ENCODE results near the gene OPTC. TPM values are rescaled to one million over a fixed set of nuclear protein-coding genes. Genes with fewer than 3 reads are reported as not detected.

The OPTC gene
- total RNA-seq, 5 donors from 2014 or later (not counting 1 experiment from before 2014, with no cell fraction given) = not detected

DNA sequence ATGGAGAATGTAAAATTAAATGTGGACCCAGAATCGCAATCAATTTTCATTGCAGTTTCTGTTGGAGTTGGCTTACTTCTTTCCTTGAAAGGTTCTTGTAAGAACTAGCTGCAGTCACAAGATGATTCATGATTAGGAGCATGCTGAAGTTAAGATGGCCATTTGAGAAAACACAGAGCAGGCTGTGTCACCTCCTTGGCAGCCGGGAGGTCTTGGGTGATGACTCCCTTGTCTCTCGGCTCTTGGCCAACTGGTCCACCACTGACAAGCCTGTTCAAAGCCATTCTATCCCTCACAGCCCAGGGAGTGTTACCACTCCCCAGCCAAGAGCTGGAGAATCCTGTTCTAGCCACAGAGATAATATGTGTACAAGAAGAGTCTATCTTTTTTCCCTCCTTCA, 40.6 kb downstream of the OPTC start:
- Mint-ChIP-seq H3K27ac (no peak overlapping the region), H3K9me3 (no peaks in the 10 kb centered on the region), H3K36me3 (no peaks in the 10 kb centered on the region), H3K4me1 (peaks cover 0 to under 1% (median under 1%) of the 10 kb centered on the region in 3 donors), H3K27me3 (no peaks in the 10 kb centered on the region), H3K4me3 (no peak overlapping the region)
- 86% methylated on average over 3 of the region's 3 CpGs for WGBS (ENCODE audit: insufficient coverage)
- POLR2A ChIA-PET = interaction anchor here in 1 of 2 donors (0.6 kb wide), 1 partner anchor 168 kb away, joined by 3 read pairs; no protein-coding TSS in a partner anchor
- no peak for DNase-seq
- Histone ChIP-seq H3K27me3 (replicated peaks in 1 of 2; ENCODE audit: control insufficient read depth in 2 of 2, extremely low read depth in 1 of 2, insufficient read depth in 2 of 2, low read length in 1 of 2) (no peaks in the 10 kb centered on the region), H3K27ac (ENCODE audit: low read length) (no peak overlapping the region), H3K4me1 (ENCODE audit: control insufficient read depth in 1 of 2, extremely low read depth in 1 of 2, insufficient read depth in 2 of 2, low read length in 2 of 2) (no peaks in the 10 kb centered on the region), H3K9me3 (no peaks in the 10 kb centered on the region), H3K36me3 (ENCODE audit: control insufficient read depth in 2 of 2, extremely low read depth in 1 of 2, insufficient read depth in 1 of 2, low read length in 1 of 2) (no peaks in the 10 kb centered on the region), H3K4me3 (ENCODE audit: control insufficient read depth in 1 of 2, extremely low read depth in 1 of 2, low read length in 1 of 2) (no peak overlapping the region)
- ATAC-seq (replicated peaks in 1 of 4) = no peak
- CTCF ChIA-PET = interaction anchor here in 1 of 2 donors (0.6 kb wide), 1 partner anchor 92 kb away, joined by 3 read pairs; the partner anchor contains the start of gene ATP2B4

DNA sequence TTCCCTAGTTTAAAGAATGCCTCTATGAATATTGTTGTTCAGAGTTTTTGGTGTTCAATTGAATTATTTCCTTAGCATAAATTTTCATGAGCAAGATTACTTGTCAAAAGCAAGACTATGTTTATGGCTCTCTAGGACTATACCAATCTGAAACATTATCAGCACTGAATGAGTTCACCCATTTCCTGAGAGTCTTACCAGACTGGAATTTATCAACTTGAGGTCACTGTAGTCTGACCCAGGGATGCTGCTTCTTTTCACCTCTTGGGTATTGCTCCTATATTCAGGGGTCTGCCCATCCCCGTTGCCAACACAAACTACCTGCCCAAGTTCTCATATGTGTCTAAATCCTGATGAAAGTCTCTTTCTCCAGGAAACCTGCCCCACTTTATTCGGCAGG, 42.6 kb downstream of the OPTC start:
- Mint-ChIP-seq H3K27ac (no peak overlapping the region), H3K27me3 (no peaks in the 10 kb centered on the region), H3K9me3 (no peaks in the 10 kb centered on the region), H3K4me1 (no peaks in the 10 kb centered on the region), H3K36me3 (no peaks in the 10 kb centered on the region), H3K4me3 (no peak overlapping the region)
- H3K4me3 ChIP-seq (ENCODE audit: control insufficient read depth in 1 of 2, extremely low read depth in 1 of 2, low read length in 1 of 2) = no peak overlapping the region
- ATAC-seq (replicated peaks in 1 of 4) = no peak
- H3K9me3 ChIP-seq = no peaks in the 10 kb centered on the region
- no CpG with 5 or more reads among the region's 2 CpGs for WGBS (ENCODE audit: insufficient coverage)
- no peaks in the 10 kb centered on the region for H3K27me3 ChIP-seq (replicated peaks in 1 of 2; ENCODE audit: control insufficient read depth in 2 of 2, extremely low read depth in 1 of 2, insufficient read depth in 2 of 2, low read length in 1 of 2)
- ChIA-PET CTCF (interaction anchor here in 1 of 2 donors (0.6 kb wide), 1 partner anchor 10 kb away, joined by 3 read pairs; no protein-coding TSS in a partner anchor), POLR2A (no interaction called here)
- no peaks in the 10 kb centered on the region for H3K4me1 ChIP-seq (ENCODE audit: control insufficient read depth in 1 of 2, extremely low read depth in 1 of 2, insufficient read depth in 2 of 2, low read length in 2 of 2)
- no peak for DNase-seq
- H3K36me3 ChIP-seq (ENCODE audit: control insufficient read depth in 2 of 2, extremely low read depth in 1 of 2, insufficient read depth in 1 of 2, low read length in 1 of 2) = no peaks in the 10 kb centered on the region
- H3K27ac ChIP-seq (ENCODE audit: low read length) = no peak overlapping the region

DNA sequence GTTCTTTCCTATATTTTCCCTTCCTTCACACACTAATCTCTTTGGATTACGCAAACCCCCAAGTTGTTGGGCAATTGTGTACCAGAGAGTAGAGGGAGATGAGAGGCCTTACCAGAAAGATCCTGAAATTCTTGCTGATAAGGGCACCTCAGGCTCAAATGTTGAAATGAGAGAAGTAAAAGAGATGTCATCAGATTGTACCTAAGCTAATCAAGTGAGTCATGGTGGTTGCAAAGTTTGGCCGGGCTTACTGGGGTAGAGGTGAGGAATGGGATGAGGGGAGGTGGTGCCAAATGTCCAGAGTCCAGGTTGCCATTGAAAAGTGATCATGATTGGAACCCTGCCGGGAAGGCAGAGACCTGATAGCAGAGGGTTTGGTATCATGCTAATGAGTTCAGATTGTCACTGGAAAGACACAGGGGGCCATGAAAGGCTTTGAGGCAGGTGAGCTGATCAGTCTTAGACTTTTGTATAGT, 43.1 kb downstream of the OPTC start:
- Mint-ChIP-seq H3K27me3 (no peaks in the 10 kb centered on the region), H3K9me3 (no peaks in the 10 kb centered on the region), H3K4me1 (no peaks in the 10 kb centered on the region), H3K27ac (no peak overlapping the region), H3K36me3 (no peaks in the 10 kb centered on the region), H3K4me3 (no peak overlapping the region)
- Histone ChIP-seq H3K27me3 (replicated peaks in 1 of 2; ENCODE audit: control insufficient read depth in 2 of 2, extremely low read depth in 1 of 2, insufficient read depth in 2 of 2, low read length in 1 of 2) (no peaks in the 10 kb centered on the region), H3K9me3 (no peaks in the 10 kb centered on the region), H3K27ac (ENCODE audit: low read length) (no peak overlapping the region), H3K36me3 (ENCODE audit: control insufficient read depth in 2 of 2, extremely low read depth in 1 of 2, insufficient read depth in 1 of 2, low read length in 1 of 2) (no peaks in the 10 kb centered on the region), H3K4me1 (ENCODE audit: control insufficient read depth in 1 of 2, extremely low read depth in 1 of 2, insufficient read depth in 2 of 2, low read length in 2 of 2) (no peaks in the 10 kb centered on the region), H3K4me3 (ENCODE audit: control insufficient read depth in 1 of 2, extremely low read depth in 1 of 2, low read length in 1 of 2) (no peak overlapping the region)
- no peak for DNase-seq
- CTCF ChIA-PET = no interaction called here
- no peak for ATAC-seq (replicated peaks in 1 of 4)
- WGBS (ENCODE audit: insufficient coverage) = 81% methylated on average over 2 of the region's 3 CpGs
- POLR2A ChIA-PET = no interaction called here

DNA sequence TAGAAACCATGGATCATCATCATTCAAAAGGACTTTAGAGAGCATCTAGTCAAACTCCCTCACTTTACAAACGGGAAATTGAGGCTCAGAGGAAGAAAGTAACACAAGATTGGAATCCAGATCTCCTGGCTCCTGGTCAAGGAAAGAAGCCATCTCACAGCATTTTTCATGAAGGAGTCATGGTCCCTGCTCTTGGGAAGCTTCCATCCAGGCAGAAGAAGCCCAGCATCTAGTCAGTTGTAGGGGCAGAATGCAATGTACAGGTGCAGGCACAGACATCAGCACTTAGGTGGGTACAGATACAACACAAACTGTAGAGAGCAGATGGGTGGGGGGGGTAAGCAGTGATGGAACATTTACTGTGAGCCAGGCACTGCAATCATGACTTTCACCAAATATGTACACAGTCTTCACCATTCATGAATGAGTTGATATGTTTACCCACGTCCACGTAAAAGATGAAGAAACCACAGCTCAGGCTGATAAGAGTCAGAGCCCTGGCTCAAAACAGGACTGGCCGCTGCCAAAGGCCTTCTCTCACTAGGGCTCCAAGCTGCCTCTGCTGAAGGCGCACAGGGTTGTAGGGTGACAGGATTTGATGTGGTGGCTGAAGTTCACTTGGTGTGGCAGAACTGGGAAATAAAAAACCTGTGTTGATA, 44.0 kb downstream of the OPTC start:
- Histone ChIP-seq H3K4me1 (ENCODE audit: control insufficient read depth in 1 of 2, extremely low read depth in 1 of 2, insufficient read depth in 2 of 2, low read length in 2 of 2) (no peaks in the 10 kb centered on the region), H3K9me3 (no peaks in the 10 kb centered on the region), H3K27ac (ENCODE audit: low read length) (no peak overlapping the region), H3K27me3 (replicated peaks in 1 of 2; ENCODE audit: control insufficient read depth in 2 of 2, extremely low read depth in 1 of 2, insufficient read depth in 2 of 2, low read length in 1 of 2) (no peaks in the 10 kb centered on the region), H3K4me3 (ENCODE audit: control insufficient read depth in 1 of 2, extremely low read depth in 1 of 2, low read length in 1 of 2) (no peak overlapping the region), H3K36me3 (ENCODE audit: control insufficient read depth in 2 of 2, extremely low read depth in 1 of 2, insufficient read depth in 1 of 2, low read length in 1 of 2) (no peaks in the 10 kb centered on the region)
- Mint-ChIP-seq H3K27me3 (no peaks in the 10 kb centered on the region), H3K4me1 (no peaks in the 10 kb centered on the region), H3K4me3 (no peak overlapping the region), H3K36me3 (no peaks in the 10 kb centered on the region), H3K9me3 (no peaks in the 10 kb centered on the region), H3K27ac (no peak overlapping the region)
- ChIA-PET POLR2A (no interaction called here), CTCF (no interaction called here)
- DNase-seq (peak in 3 of 35 experiments; percentile 2 to 26 (median 13)), ATAC-seq (replicated peaks in 1 of 4) (peak in 1 of 4 experiments; percentile 6)
- 100% methylated on average over 2 of the region's 5 CpGs for WGBS (ENCODE audit: insufficient coverage)

DNA sequence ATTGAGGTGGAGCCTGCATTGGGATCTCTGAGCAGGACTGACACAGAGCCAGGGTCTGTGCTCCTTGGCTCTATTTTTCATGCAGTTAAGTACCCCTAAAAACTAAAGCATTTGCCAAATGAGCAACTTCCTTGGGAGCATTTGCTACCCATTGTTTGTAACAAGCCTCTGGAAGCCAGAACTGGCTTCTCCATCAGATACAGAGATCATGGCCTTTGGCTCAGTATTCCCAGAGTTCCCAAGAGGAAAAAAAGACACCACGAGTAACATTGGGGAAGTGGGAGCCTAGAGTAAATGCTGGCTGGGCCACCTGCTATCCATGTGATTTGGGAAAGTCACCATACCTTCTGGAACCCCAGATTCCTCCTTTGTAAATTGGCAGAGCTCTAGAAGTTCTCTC, 44.8 kb downstream of the OPTC start:
- 0% methylated on average over 1 of the region's 1 CpG for WGBS (ENCODE audit: insufficient coverage)
- Histone ChIP-seq H3K4me3 (ENCODE audit: control insufficient read depth in 1 of 2, extremely low read depth in 1 of 2, low read length in 1 of 2) (no peak overlapping the region), H3K27ac (ENCODE audit: low read length) (no peak overlapping the region), H3K9me3 (no peaks in the 10 kb centered on the region), H3K27me3 (replicated peaks in 1 of 2; ENCODE audit: control insufficient read depth in 2 of 2, extremely low read depth in 1 of 2, insufficient read depth in 2 of 2, low read length in 1 of 2) (no peaks in the 10 kb centered on the region), H3K4me1 (ENCODE audit: control insufficient read depth in 1 of 2, extremely low read depth in 1 of 2, insufficient read depth in 2 of 2, low read length in 2 of 2) (no peaks in the 10 kb centered on the region), H3K36me3 (ENCODE audit: control insufficient read depth in 2 of 2, extremely low read depth in 1 of 2, insufficient read depth in 1 of 2, low read length in 1 of 2) (no peaks in the 10 kb centered on the region)
- CTCF ChIA-PET = no interaction called here
- POLR2A ChIA-PET = no interaction called here
- H3K9me3 Mint-ChIP-seq = no peaks in the 10 kb centered on the region
- no peak for ATAC-seq (replicated peaks in 1 of 4)
- H3K27me3 Mint-ChIP-seq = no peaks in the 10 kb centered on the region
- H3K27ac Mint-ChIP-seq = no peak overlapping the region
- no peak for DNase-seq
- H3K4me1 Mint-ChIP-seq = no peaks in the 10 kb centered on the region
- H3K4me3 Mint-ChIP-seq = no peak overlapping the region
- no peaks in the 10 kb centered on the region for H3K36me3 Mint-ChIP-seq

DNA sequence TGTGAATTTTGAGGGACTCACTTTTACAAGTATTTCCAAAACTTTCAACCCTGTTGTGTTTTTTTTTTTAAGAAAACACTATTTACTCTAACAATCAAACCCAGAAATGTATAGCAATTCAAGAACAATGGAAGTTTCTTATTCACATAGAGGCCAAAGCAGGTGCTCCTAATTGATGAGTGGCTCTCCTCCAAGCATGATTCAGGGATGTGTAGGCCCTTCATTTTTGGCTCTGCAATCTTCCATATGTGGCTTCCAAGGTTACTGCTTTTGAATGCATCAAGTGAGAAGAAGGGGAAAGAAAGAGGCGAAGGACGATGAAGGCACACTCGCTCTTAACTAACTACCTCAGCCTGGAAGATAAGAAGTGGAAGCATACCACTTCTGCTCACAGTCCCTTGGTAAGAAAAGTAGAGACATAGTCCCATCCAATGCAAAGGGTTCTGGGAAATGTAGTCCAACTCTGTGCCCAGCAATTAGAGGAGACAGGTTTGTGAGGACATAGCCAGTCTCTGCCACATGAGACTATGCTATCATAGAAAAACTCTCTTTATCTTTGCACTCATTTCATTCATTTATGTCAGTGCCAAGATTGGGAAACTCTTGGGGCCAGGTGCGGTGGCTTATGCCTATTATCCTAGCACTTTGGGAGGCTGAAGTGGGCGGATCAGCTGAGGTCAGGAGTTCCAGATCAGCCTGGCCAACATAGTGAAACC, 46.0 kb downstream of the OPTC start:
- Histone ChIP-seq H3K4me1 (ENCODE audit: control insufficient read depth in 1 of 2, extremely low read depth in 1 of 2, insufficient read depth in 2 of 2, low read length in 2 of 2) (no peaks in the 10 kb centered on the region), H3K27me3 (replicated peaks in 1 of 2; ENCODE audit: control insufficient read depth in 2 of 2, extremely low read depth in 1 of 2, insufficient read depth in 2 of 2, low read length in 1 of 2) (no peaks in the 10 kb centered on the region), H3K27ac (ENCODE audit: low read length) (no peak overlapping the region), H3K4me3 (ENCODE audit: control insufficient read depth in 1 of 2, extremely low read depth in 1 of 2, low read length in 1 of 2) (no peak overlapping the region), H3K36me3 (ENCODE audit: control insufficient read depth in 2 of 2, extremely low read depth in 1 of 2, insufficient read depth in 1 of 2, low read length in 1 of 2) (no peaks in the 10 kb centered on the region), H3K9me3 (no peaks in the 10 kb centered on the region)
- ChIA-PET POLR2A (interaction anchor here in 1 of 2 donors (0.6 kb wide), 1 partner anchor 1153 kb away, joined by 4 read pairs; no protein-coding TSS in a partner anchor), CTCF (no interaction called here)
- H3K9me3 Mint-ChIP-seq = no peaks in the 10 kb centered on the region
- no peak overlapping the region for H3K4me3 Mint-ChIP-seq
- ATAC-seq (replicated peaks in 1 of 4) (no peak), DNase-seq (no peak)
- WGBS (ENCODE audit: insufficient coverage) = 100% methylated on average over 1 of the region's 5 CpGs
- H3K27me3 Mint-ChIP-seq = no peaks in the 10 kb centered on the region
- H3K4me1 Mint-ChIP-seq = no peaks in the 10 kb centered on the region
- no peak overlapping the region for H3K27ac Mint-ChIP-seq
- H3K36me3 Mint-ChIP-seq = no peaks in the 10 kb centered on the region

Measured in T-cell (primary cell).